Measurements from ENCODE around the gene NTN1. TPM values are rescaled to one million over a fixed set of nuclear protein-coding genes. Genes with fewer than 3 reads are reported as not detected.

The NTN1 gene
- total RNA-seq, 1 experiment from 2014 or later: 0.94 TPM

DNA sequence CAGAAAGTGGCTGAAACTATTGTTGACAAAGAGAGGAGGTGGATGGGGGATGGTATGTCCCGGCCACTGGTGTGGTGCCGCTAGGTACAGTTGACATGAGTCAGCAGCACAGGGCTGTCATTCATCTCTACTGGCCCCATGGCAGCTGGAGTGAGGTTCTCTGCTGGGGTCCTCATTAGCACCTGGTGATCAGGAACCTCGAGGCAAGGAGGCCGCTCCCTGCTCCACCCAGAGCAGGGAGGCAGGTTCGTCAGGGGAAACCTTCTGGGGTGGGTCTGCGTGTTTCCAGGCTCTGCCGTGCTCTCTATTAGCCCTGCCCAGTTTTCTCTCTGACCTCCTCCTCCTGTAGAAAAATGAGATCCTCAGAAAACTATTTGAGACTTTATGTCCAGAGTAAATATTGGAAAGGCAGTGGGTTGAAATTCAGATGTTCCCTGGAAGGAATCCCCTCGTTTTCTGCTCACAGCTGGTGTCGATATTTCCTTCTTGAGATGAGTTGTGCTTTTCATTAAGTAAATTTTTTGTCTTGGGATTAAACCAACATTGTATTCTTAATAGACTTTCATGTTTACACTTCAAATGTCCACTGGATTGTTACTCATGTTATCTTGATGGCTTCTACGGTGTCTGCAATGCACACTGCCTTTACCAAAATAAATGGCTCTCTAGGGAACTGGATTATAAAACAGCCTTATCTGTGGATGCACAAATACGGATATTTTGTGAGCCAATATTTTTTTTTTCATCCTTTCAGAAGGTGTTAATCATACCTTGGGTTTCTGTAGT is 7.1 kb downstream of the NTN1 start:
- CTCF ChIA-PET: no interaction called here
- BruUV-seq (replicated peaks): no TSS peak
- intact Hi-C loops (cut with micrococcal nuclease; ENCODE audit: unreplicated experiment): no loop called here
- TF ChIP-seq, protein P1, sequence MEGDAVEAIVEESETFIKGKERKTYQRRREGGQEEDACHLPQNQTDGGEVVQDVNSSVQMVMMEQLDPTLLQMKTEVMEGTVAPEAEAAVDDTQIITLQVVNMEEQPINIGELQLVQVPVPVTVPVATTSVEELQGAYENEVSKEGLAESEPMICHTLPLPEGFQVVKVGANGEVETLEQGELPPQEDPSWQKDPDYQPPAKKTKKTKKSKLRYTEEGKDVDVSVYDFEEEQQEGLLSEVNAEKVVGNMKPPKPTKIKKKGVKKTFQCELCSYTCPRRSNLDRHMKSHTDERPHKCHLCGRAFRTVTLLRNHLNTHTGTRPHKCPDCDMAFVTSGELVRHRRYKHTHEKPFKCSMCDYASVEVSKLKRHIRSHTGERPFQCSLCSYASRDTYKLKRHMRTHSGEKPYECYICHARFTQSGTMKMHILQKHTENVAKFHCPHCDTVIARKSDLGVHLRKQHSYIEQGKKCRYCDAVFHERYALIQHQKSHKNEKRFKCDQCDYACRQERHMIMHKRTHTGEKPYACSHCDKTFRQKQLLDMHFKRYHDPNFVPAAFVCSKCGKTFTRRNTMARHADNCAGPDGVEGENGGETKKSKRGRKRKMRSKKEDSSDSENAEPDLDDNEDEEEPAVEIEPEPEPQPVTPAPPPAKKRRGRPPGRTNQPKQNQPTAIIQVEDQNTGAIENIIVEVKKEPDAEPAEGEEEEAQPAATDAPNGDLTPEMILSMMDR (IDR thresholded peaks at IDR 0.05; ENCODE audit: unreplicated experiment): no peak
- no peaks in the 10 kb centered on the region for H3K36me3 Mint-ChIP-seq (ENCODE audit: insufficient read depth, unreplicated experiment)
- H3K27me3 Mint-ChIP-seq (ENCODE audit: unreplicated experiment): peaks cover 17% of the 10 kb centered on the region
- DNase-seq: no peak
- H3K4me3 Mint-ChIP-seq (ENCODE audit: low read depth, unreplicated experiment): no peak overlapping the region
- no peaks in the 10 kb centered on the region for H3K9me3 Mint-ChIP-seq (ENCODE audit: low read depth, unreplicated experiment)
- no peaks in the 10 kb centered on the region for H3K4me1 Mint-ChIP-seq (ENCODE audit: low read depth, unreplicated experiment)
- no peak overlapping the region for H3K27ac Mint-ChIP-seq (ENCODE audit: unreplicated experiment)

DNA sequence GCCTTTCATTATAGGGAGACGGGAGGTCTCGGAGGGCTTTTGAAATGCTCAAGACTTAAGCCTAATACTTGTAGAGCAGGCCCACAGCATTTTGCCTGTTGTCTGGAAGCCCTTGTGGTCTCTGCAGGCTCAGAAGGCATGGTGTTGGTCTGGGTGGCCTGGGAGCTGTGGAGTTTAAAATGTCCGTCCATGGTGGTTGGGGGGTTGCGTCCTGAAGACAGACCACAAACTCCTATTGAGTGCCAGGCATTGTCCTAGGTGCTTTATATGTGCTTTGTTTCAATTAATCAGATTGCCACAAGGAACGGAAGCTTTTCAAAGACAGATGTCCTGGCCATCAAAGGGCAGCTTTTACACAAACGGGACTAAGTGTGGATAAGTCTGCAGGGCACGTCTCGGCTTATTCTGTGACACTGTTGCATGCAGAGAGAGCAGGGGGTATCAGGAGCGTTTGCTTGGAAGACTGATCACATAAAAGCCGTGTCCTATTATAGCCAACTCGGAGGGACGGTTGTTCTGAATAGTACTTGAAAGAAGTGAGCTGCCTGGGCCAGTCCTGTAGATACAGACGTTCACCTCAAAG is 7.8 kb downstream of the NTN1 start:
- intact Hi-C loops (cut with micrococcal nuclease; ENCODE audit: unreplicated experiment): no loop called here
- Mint-ChIP-seq H3K4me1 (ENCODE audit: low read depth, unreplicated experiment) (no peaks in the 10 kb centered on the region), H3K4me3 (ENCODE audit: low read depth, unreplicated experiment) (no peak overlapping the region), H3K36me3 (ENCODE audit: insufficient read depth, unreplicated experiment) (no peaks in the 10 kb centered on the region), H3K27ac (ENCODE audit: unreplicated experiment) (no peak overlapping the region), H3K9me3 (ENCODE audit: low read depth, unreplicated experiment) (no peaks in the 10 kb centered on the region), H3K27me3 (ENCODE audit: unreplicated experiment) (peaks cover 13% of the 10 kb centered on the region)
- TF ChIP-seq, protein P1 (IDR thresholded peaks at IDR 0.05; ENCODE audit: unreplicated experiment): no peak
- DNase-seq: no peak
- CTCF ChIA-PET: no interaction called here
- BruUV-seq (replicated peaks): no TSS peak

DNA sequence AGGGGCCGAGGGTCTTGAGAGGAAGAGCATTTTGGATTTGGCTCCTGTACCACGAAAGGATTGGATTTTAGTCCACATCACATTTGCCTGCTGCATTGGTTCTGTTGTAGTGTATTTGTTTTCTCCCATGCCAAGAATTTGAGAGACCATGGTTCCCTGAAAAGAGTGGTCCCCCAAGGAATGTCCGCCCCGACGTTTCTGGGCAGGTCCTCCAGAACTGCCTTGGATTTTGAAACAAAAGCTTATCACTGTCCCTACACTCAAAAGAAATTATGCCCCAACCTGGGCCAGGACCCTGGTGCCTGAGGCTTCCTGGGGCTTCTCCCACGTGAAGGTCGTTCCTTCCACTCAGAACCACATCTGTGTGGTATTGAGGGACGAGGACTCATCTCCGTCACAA is 10.8 kb downstream of the NTN1 start:
- DNase-seq: no peak
- Mint-ChIP-seq H3K4me3 (ENCODE audit: low read depth, unreplicated experiment) (no peak overlapping the region), H3K36me3 (ENCODE audit: insufficient read depth, unreplicated experiment) (no peaks in the 10 kb centered on the region), H3K4me1 (ENCODE audit: low read depth, unreplicated experiment) (no peaks in the 10 kb centered on the region), H3K27me3 (ENCODE audit: unreplicated experiment) (no peaks in the 10 kb centered on the region), H3K9me3 (ENCODE audit: low read depth, unreplicated experiment) (no peaks in the 10 kb centered on the region), H3K27ac (ENCODE audit: unreplicated experiment) (no peak overlapping the region)
- TF ChIP-seq, protein P1 (IDR thresholded peaks at IDR 0.05; ENCODE audit: unreplicated experiment): no peak
- intact Hi-C loops (cut with micrococcal nuclease; ENCODE audit: unreplicated experiment): no loop called here
- BruUV-seq (replicated peaks): no TSS peak
- CTCF ChIA-PET: no interaction called here

DNA sequence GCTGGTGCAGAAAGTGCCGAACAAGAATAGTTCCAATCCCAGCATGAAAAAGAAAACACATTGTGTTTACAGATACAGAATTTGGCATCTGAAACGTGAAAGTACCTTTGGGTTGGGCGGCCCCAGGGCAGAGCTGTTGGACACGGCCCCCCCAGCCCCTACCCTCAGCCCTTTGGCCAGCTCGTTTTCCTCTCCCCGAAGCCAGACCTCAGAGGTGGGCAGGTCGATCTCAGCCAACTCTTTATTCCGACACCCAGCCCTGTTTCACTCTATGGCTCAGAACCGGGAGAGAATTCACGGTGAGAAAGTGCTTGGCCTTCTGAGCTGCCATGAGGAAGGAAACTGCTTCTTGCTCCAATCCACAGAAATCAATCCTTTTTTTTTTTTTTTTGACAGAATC is 11.3 kb downstream of the NTN1 start:
- no TSS peak for BruUV-seq (replicated peaks)
- Mint-ChIP-seq H3K4me3 (ENCODE audit: low read depth, unreplicated experiment) (no peak overlapping the region), H3K9me3 (ENCODE audit: low read depth, unreplicated experiment) (no peaks in the 10 kb centered on the region), H3K4me1 (ENCODE audit: low read depth, unreplicated experiment) (no peaks in the 10 kb centered on the region), H3K36me3 (ENCODE audit: insufficient read depth, unreplicated experiment) (no peaks in the 10 kb centered on the region), H3K27ac (ENCODE audit: unreplicated experiment) (no peak overlapping the region), H3K27me3 (ENCODE audit: unreplicated experiment) (no peaks in the 10 kb centered on the region)
- CTCF ChIA-PET: no interaction called here
- DNase-seq: no peak
- TF ChIP-seq, protein P1 (IDR thresholded peaks at IDR 0.05; ENCODE audit: unreplicated experiment): no peak
- intact Hi-C loops (cut with micrococcal nuclease; ENCODE audit: unreplicated experiment): no loop called here

Data from Calu3 (cell line).